ENCODE results near the gene VPS13D.

DNA sequence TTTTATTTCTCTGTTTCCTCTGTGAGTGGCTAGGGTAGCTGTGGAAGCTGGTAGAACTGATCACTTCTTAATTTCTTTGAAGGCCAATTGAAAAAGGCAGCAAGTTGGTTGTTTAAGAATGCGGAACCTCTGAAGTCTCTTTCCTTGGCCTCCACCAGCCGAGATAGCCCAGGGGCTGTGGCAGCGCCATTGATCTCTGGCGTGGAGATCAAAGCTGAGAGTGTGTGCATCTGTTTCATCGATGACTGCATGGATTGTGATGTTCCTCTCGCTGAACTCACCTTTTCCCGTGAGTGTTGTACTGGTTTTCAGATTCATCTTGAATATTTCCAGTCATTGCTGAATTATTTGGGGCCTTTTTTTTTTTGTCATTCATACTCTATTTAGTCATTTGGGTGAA, 97.7 kb downstream of the VPS13D start:
- TF ChIP-seq, protein P1, sequence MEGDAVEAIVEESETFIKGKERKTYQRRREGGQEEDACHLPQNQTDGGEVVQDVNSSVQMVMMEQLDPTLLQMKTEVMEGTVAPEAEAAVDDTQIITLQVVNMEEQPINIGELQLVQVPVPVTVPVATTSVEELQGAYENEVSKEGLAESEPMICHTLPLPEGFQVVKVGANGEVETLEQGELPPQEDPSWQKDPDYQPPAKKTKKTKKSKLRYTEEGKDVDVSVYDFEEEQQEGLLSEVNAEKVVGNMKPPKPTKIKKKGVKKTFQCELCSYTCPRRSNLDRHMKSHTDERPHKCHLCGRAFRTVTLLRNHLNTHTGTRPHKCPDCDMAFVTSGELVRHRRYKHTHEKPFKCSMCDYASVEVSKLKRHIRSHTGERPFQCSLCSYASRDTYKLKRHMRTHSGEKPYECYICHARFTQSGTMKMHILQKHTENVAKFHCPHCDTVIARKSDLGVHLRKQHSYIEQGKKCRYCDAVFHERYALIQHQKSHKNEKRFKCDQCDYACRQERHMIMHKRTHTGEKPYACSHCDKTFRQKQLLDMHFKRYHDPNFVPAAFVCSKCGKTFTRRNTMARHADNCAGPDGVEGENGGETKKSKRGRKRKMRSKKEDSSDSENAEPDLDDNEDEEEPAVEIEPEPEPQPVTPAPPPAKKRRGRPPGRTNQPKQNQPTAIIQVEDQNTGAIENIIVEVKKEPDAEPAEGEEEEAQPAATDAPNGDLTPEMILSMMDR (IDR thresholded peaks at IDR 0.05), result no peak
- no peak for TF ChIP-seq POLR2A (IDR thresholded peaks at IDR 0.05)

All from thyroid gland (tissue), 4 donors.